K562 (cell line): ENCODE measurements around the gene ZNF18. TPM values are rescaled to one million over a fixed set of nuclear protein-coding genes. Genes with fewer than 3 reads are reported as not detected.

Source experiments
- ATAC-seq: fragments of 200-7000 bp; cut with Tn5 transposase; 3 replicates; pipeline ENCODE4 v1.9.1; 2020; ENCODE audit warnings: moderate library complexity
- BruUV-seq: library from RNA; stranded (reverse); fragments of 400-500 nt; replicated peaks from 2 replicates; lab custom pipeline; 2021; lab: Mats Ljungman, UMichigan
- CTCF ChIA-PET: fragments of 300-600 bp; formaldehyde crosslinking; extraction: SDS; loops from one replicate; lab custom pipeline; 2021; ENCODE audit warnings: low intra/inter-chr PET ratio; lab: Yijun Ruan, JAX
- POLR2A ChIA-PET: fragments of 300-600, 350-650 bp; sonication (Branson Sonifier 250); formaldehyde crosslinking; extraction: SDS; loops from one replicate; lab custom pipeline; 2021; ENCODE audit warnings: antibody characterized with exemption, inconsistent platforms; lab: Yijun Ruan, JAX
- DNase-seq, 4 experiments: peaks; one replicate each; pipeline versions ENCODE4 v3.0.0 to v3.0.0-alpha.2; 2011 to 2018; ENCODE audit warnings: low spot score in 3 of 4, mixed read lengths in 3 of 4; ENCODE audit errors: extremely low read depth in 1 of 4
- FAIRE-seq: peaks from 2 replicates; lab custom pipeline; 2011; peaks lifted over from hg19 to GRCh38; lab: Jason Lieb, UNC
- H2AFZ ChIP-seq: 2 replicates; pipeline ENCODE4 v1.6.0; 2011; ENCODE audit warnings: low read depth, low read length, control low read depth, inconsistent platforms
- H3K27ac ChIP-seq: fragments of 200-600 bp; 3 replicates; pipeline ENCODE4 v1.8.0; 2011; ENCODE audit warnings: low read depth, mild to moderate bottlenecking, control low read depth, inconsistent platforms, low read length, moderate library complexity, mixed read lengths; ENCODE audit errors: extremely low read depth
- H3K27me3 ChIP-seq, 2 experiments: fragments of 300-600 bp in 1 of 2; 2 replicates in 1 of 2; 3 replicates in 1 of 2; pipeline versions ENCODE4 v1.6.0 to v1.8.0; 2011; ENCODE audit warnings: inconsistent platforms in 2 of 2, low read length in 2 of 2, mild to moderate bottlenecking in 1 of 2, mixed read lengths in 1 of 2, moderate library complexity in 1 of 2; ENCODE audit not compliant: control insufficient read depth in 2 of 2, insufficient read depth in 2 of 2
- H3K36me3 ChIP-seq: fragments of 300-600 bp; 3 replicates; pipeline ENCODE4 v1.8.0; 2011; ENCODE audit warnings: mild to moderate bottlenecking, low read length, inconsistent platforms; ENCODE audit not compliant: control insufficient read depth, insufficient read depth
- H3K4me1 ChIP-seq, 2 experiments: fragments of 200-600 bp in 1 of 2; replicated peaks in 1 of 2; 2 replicates in 1 of 2; 3 replicates in 1 of 2; pipeline versions ENCODE4 v1.5.1 to v1.8.0; 2011; ENCODE audit warnings: inconsistent platforms in 2 of 2, low read length in 2 of 2, mild to moderate bottlenecking in 1 of 2, mixed read lengths in 1 of 2, moderate library complexity in 1 of 2; ENCODE audit not compliant: control insufficient read depth in 2 of 2, insufficient read depth in 2 of 2
- H3K4me2 ChIP-seq: 2 replicates; pipeline ENCODE4 v1.6.1; 2011; ENCODE audit warnings: low read length, control low read depth, inconsistent platforms, mixed read lengths; ENCODE audit not compliant: insufficient read depth
- H3K4me3 ChIP-seq: fragments of 200-600 bp; sonication (generic), shearing (Covaris generic); 2 replicates; pipeline ENCODE4 v1.5.1; 2016; ENCODE audit warnings: control low read depth, inconsistent platforms
- H3K79me2 ChIP-seq: fragments of 200-600 bp; 3 replicates; pipeline ENCODE4 v1.8.0; 2011; ENCODE audit warnings: low read length, inconsistent platforms; ENCODE audit not compliant: control insufficient read depth, insufficient read depth
- H3K9ac ChIP-seq, 2 experiments: 2 replicates each; pipeline versions ENCODE4 v1.6.0 to v1.6.1; 2011; ENCODE audit warnings: low read depth in 2 of 2, low read length in 2 of 2, control low read depth in 1 of 2, inconsistent platforms in 1 of 2, mild to moderate bottlenecking in 1 of 2, mixed read lengths in 1 of 2; ENCODE audit not compliant: insufficient read depth in 1 of 2
- H3K9me1 ChIP-seq: one replicate; pipeline ENCODE4 v1.6.0; 2011; ENCODE audit warnings: inconsistent platforms, mild to moderate bottlenecking, low read length, moderate library complexity; ENCODE audit not compliant: control insufficient read depth, insufficient read depth
- H3K9me3 ChIP-seq: replicated peaks from 2 replicates; pipeline ENCODE4 v1.5.1; 2011; ENCODE audit warnings: low read depth, low read length, inconsistent platforms; ENCODE audit not compliant: control insufficient read depth, insufficient read depth
- H4K20me1 ChIP-seq: replicated peaks from 2 replicates; pipeline ENCODE4 v1.6.1; 2011; ENCODE audit warnings: low read length, inconsistent platforms, mixed read lengths; ENCODE audit not compliant: control insufficient read depth, insufficient read depth
- PRMT5 ChIP-seq: sonication (generic); formaldehyde crosslinking; IDR thresholded peaks from 2 replicates; pipeline ENCODE4 v1.5.0; 2020; ENCODE audit warnings: missing genetic modification reagents
- ZNF398 ChIP-seq: fragments of 250-450 bp; sonication (Bioruptor Pico); IDR thresholded peaks from 2 replicates; pipeline ENCODE4 v1.8.0; 2021; ENCODE audit warnings: moderate library complexity, mild to moderate bottlenecking, inconsistent platforms
- WGBS: fragments of 100-300 bp; shearing (Covaris generic); methylation state at CpG from one replicate; pipeline ENCODE4 v1.1.6; 2016; ENCODE audit warnings: low coverage, mixed read lengths; ENCODE audit not compliant: insufficient coverage; ENCODE audit errors: missing lambda C conversion rate; 5-methylcytosine and 5-hydroxymethylcytosine counted together
- in situ Hi-C: fragments of 300-500 bp; cut with MboI; formaldehyde crosslinking; loops from 4 replicates; pipeline ENCODE4 v1.15.0; 2018; ENCODE audit warnings: inconsistent platforms, mixed read lengths
- intact Hi-C: fragments of 100-400 bp; cut with micrococcal nuclease; formaldehyde crosslinking; loops from 2 replicates; pipeline ENCODE4 v1.14.2; 2022
- polyA plus RNA-seq, 8 experiments: library from polyadenylated mRNA; depleted of rRNA in 4 of 8; stranded (reverse) in 5 of 8; unstranded in 3 of 8; fragments of >200 nt; fragmentation: Nextera tagmentation in 2 of 8; fragmentation: Illumina TruSeq in 1 of 8; extraction: Ambion mirVana in 2 of 8; extraction: Trizol in 1 of 8; gene quantifications; 2 replicates each; pipeline versions ENCODE4 v1.2.1 to v1.2.3, GENCODE V29; 2011 to 2014; ENCODE audit warnings: inconsistent platforms in 1 of 8, missing spikeins in 1 of 8
- total RNA-seq, 7 experiments: library from RNA; depleted of rRNA in 6 of 7; stranded (reverse); fragments of >200 nt in 6 of 7; fragmentation: Illumina TruSeq in 2 of 7; extraction: Trizol in 2 of 7; gene quantifications; 2 replicates each; pipeline versions ENCODE4 v1.2.1 to v1.2.3, GENCODE V29; 2011 to 2021; ENCODE audit warnings: low replicate concordance in 1 of 7

The ZNF18 gene
- total and polyA plus RNA-seq, 9 of the 15 experiments (the other 6 are each of a cell fraction or from before 2014, with no cell fraction given), result 1.1 to 5.0 (median 3.4) TPM

GRCh38 chr17:11986179-11986941 lies 10.9 kb downstream of the ZNF18 start:
- 35% methylated on average over 3 of the region's 4 CpGs for WGBS
- intact Hi-C loops (loop anchor here (10.0 kb wide), 1 partner anchor 92 kb away; no protein-coding TSS in a partner anchor), in situ Hi-C loops (loop anchor here (25.0 kb wide), 1 partner anchor 1099 kb away; no protein-coding TSS in a partner anchor)
- FAIRE-seq, result no peak
- H3K79me2 ChIP-seq, result no peaks in the 10 kb centered on the region
- no peaks in the 10 kb centered on the region for H3K9me3 ChIP-seq
- no peak overlapping the region for H3K9ac ChIP-seq
- TF ChIP-seq ZNF398 (no peak), PRMT5 (CRISPR knock-in tag) (no peak)
- no peak for ATAC-seq
- ChIA-PET POLR2A (interaction anchor here (0.6 to 1.0 kb wide), 2 partner anchors 11 to 1027 kb away, joined by 3 read pairs; partner anchors contain the start of gene ZNF18), CTCF (interaction anchor here (0.9 to 2.5 kb wide), 2 partner anchors 1110 to 1250 kb away, joined by 3 to 13 read pairs; no protein-coding TSS in a partner anchor)
- no peak overlapping the region for H3K4me2 ChIP-seq
- H2AFZ ChIP-seq, result no peak overlapping the region
- no peak overlapping the region for H3K4me3 ChIP-seq
- H4K20me1 ChIP-seq, result no peaks in the 10 kb centered on the region
- DNase-seq, result no peak
- no peaks in the 10 kb centered on the region; the same call in 2 of the 3 replicates for H3K36me3 ChIP-seq
- no peaks in the 10 kb centered on the region for H3K9me1 ChIP-seq
- H3K27ac ChIP-seq, result no peak overlapping the region
- no TSS peak for BruUV-seq
- H3K27me3 ChIP-seq, result no peaks in the 10 kb centered on the region
- H3K4me1 ChIP-seq, result no peaks in the 10 kb centered on the region
